NCI-H1436 treated with DMSO at 0.1 percent for 48 hours (cell line): ENCODE measurements around the gene ALKBH5.

Experiments
- DNase-seq: peaks from one replicate; lab custom pipeline; 2025; lab: John Stamatoyannopoulos, UW

Gene ALKBH5

GRCh38 chr17:18183334-18184142 is at the start of gene ALKBH5:
Gene ALKBH5, plus strand, starts transcription at chr17:18183828. Its CDS starts 416 bp downstream, at chr17:18184244.
- DNase-seq: peak; percentile 99

- no peak for DNase-seq
Measured at GRCh38 chr17:18136357-18136756, 47.3 kb upstream of the ALKBH5 start.

DNA sequence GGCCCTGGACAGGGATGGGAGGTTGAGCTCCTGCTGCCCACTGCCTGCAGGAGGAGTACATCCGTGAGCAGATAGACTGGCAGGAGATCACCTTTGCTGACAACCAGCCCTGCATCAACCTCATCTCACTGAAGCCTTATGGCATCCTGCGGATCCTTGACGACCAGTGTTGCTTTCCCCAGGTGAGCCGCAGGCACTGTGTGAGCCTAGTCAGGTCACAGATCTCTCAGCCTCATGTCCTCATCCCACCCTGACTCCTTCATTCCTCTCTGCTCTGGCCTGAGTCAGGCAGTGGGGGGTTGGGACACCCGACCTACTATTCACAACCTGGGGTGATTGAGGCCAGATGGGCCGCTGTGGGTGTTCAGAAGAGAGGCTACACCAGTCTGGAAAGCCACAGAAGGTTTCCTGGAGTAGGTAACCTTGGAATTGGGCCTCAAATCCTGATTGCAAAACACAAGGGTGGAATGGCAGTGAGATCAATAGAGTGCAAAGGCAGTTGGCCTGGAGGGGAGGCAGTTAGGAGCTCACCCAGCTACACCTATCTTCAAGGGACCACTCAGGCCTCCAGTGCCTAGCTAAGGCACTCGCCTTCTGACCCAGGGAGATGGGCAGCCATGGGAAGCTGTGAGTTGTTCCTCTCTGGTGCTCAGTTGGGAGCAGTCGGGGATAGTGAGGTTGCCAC is 45.4 kb upstream of the ALKBH5 start:
- no peak for DNase-seq

GRCh38 chr17:18139092-18139491 is 44.5 kb upstream of the ALKBH5 start:
- no peak for DNase-seq

- DNase-seq: no peak
Measured at GRCh38 chr17:18139498-18139897, 44.1 kb upstream of the ALKBH5 start.

GRCh38 chr17:18139949-18140348 is 43.7 kb upstream of the ALKBH5 start:
- no peak for DNase-seq

GRCh38 chr17:18140648-18141047 is 43.0 kb upstream of the ALKBH5 start:
- no peak for DNase-seq

DNA sequence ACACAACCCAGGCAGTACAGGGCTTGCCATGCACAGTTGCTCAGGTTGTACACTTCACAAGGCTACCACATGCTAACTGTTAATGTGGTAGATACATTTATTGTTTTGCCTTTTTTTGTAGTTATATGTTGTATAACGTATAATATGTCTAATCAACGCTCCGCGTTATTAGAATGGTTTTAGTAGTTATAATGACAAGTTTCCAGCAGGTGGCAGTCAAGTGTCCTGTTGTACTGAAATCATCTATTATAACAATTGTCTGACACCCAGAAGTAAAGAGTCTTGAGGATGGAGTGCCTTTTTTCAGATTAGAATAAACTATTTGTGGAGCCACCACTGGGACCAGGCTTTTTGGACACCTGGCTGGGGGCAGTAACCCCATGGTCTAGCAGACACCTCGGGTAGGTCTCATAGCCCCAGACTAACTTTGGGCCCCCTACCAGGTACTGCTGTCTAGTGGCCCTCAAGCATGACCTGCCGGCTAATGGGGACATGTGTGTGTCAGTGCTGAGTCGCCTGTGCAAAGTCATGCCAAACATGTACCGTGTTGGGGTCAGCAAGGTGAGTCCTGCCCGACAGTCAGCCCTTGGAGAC is 42.3 kb upstream of the ALKBH5 start:
- DNase-seq: peak; percentile 37

DNA sequence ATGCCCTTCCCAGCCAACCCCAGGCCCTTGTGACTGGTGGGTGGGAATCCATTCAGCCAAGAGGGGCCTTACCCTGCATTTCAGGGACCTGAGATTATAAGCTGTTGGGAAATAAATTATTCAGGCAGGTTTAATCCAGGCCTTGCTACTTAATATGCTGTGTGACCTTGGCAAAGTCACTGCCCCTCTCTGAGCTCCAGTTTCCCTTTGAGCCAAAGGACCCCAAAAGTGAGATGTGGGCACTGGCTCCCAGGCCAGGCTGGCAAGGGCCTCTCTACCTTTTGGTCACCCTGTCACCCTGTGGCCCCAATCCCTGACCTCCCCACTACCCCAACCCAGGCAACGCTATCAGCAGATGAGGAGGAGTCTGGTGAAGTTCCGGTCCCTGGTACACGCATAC is 41.2 kb upstream of the ALKBH5 start:
- no peak for DNase-seq

DNA sequence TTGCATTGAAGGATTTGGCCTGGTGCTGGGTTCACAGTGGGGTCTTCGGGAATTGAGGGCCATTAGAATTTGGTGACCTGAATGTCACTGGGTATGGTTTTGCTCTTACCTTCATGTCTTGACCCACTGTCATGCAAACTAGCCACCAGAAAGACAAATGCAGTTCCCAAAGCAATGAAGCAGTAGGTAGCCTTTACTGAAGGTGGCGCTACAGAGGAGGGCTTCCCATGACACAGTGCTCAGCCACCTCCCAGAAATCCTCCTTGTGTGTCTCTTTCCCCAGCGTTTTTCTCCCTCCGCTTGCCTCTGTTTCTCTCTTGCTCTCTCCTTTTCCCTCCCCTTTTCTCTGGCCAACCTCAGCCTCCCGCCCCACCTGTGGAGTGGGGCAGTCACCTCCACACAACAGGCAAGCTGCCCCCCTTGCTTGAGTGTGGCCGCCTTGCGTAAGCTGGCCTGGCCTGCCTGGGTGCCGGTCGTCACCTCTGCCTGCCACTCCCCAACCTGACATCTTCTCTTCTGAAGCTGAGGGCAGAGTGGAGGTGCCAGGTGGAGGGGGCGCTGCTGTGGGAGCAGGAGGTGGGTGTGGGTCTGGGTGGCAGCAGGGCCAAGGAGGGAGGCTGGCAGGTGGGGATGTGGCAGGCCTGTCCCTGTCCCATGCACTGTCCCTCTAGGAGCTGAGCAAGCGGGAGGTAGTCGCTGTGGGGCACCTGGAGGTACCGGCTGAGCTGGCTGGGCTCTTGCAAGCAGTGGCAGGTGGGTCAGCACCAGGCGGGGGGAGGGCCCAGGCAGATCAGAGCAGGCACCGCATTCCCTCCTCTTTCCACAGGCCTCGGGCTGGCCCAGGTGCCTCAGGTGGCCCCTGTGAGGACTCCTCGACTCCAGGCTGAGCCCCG is 40.3 kb upstream of the ALKBH5 start:
- no peak for DNase-seq

GRCh38 chr17:18144261-18144660 is 39.4 kb upstream of the ALKBH5 start:
- no peak for DNase-seq

DNA sequence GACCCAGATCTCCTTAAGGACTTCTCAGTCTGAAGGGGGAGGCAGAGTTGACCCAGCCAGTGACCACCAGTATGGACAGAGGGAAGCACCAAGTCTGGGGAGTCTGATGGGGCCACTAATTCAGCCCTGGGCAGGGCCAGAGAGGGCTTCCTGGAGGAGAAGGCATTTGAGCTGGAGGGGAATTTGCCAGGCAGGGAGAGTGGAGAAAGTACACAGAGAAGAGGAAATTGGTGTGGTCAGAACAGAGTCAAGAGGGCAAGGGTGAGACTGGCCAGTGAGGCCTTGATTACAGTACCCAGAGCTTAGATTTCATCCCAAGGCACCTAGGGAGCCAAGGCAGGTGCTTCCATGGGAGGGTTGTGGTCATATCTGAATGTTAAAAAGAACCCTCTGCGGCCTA is 38.8 kb upstream of the ALKBH5 start:
- DNase-seq: no peak

DNA sequence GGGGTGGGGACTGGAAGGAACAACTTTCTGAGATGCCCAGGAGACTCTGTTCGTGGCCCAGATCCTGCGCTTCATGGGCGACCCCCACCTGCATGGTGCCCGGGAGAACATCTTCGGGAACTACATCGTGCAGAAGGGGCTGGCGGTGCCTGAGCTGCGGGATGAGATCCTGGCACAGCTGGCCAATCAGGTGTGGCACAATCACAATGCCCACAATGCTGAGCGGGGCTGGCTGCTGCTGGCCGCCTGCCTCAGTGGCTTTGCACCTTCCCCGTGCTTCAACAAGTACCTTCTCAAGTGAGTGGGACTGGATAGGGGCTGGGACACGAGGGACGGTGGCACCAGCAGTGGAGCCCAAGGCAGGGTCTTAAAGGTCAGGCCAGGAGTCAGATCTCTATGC is 37.8 kb upstream of the ALKBH5 start:
- DNase-seq: no peak

DNA sequence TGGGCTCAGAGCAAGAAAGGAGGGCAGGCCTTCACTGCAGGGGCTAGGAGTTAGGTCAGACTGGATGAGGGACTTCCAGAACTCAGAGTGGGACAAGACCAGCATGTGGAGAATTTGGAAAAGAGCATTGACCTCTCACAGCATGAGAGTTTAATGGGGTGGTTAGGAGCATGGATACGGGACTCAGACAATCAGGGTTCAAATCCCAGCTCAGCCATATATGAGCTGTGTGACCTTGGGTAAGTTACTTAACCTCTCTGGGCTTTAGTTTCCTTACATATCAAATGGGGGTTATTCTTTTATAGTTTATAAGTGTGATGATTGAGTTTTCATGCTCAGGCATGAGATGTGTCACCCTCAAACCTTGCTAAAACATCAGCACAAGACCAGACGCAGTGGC is 37.4 kb upstream of the ALKBH5 start:
- DNase-seq: no peak

DNA sequence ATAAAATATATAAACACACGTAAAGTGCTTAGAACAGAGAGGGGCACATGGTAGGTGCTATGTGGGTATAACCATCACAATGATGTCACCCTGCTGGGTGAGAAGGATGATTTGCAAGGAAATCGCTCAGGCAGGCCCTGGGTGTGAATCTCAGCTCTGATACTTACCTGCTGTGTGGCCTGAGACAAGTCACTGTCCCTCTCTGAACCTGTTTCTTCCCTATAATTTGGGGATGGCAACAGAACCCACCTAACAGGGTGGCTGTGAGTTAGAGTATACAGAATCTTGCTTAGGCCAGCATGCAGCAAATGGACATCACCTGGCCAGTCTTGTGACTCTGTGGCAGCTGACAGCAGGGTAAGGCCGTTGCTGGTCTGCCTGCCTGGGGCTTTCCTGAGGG is 36.6 kb upstream of the ALKBH5 start:
- DNase-seq: no peak

DNA sequence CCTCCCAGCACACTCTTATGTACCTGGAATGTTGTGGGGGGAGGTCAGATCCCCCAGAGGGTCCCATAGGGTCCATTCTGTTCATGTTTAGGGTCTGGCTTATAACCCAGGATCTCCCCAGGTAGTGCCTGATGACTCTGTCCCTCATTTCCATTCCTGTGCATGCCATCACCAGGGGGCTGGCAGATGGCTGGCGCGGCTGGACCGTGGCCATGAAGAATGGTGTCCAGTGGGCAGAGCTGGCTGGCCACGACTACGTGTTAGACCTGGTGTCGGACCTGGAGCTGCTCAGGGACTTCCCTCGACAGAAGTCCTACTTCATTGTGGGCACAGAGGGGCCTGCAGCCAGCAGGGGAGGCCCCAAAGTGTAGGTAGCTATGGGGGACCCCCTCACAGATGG is 35.0 kb upstream of the ALKBH5 start:
- no peak for DNase-seq

- DNase-seq: no peak
Measured at GRCh38 chr17:18151290-18151689, 32.3 kb upstream of the ALKBH5 start.

- no peak for DNase-seq
Measured at GRCh38 chr17:18155179-18155578, 28.4 kb upstream of the ALKBH5 start.

DNA sequence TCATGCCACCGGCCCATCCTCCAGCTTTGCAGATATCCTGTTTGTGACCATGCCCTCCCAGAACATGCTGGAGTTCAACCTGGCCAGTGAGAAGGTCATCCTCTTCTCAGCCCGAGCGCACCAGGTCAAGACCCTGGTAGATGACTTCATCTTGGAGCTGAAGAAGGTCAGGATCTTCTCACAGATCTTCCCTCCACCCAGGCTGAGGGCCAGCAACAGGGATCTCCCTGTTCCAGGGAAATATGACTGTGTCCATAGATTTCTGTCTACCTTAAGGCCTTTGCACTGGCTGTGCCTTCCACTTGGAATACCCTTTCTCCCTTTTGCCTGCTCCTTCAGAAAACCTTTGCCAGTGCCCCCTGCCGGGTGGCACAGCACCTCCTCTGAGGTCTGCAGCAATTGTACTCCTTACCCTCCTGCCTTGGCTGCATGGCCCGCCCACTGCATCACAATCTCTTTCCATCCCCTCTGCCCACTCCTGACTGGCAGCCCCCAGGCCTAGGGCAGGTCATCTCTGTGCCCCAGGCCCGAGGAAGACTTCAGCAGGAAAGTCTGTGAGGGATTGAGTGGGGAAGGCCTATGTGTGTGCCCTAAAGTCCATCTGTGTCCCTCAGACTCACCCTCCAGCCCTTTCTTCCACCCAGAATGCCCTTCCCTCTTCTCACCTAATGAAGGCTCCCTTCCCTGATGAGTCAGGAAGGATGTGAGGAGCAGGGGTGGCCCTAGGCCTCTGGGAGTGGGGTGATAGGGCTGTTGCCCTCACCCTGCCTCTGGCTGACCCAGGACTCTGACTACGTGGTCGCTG is 27.3 kb upstream of the ALKBH5 start:
- DNase-seq: no peak

DNA sequence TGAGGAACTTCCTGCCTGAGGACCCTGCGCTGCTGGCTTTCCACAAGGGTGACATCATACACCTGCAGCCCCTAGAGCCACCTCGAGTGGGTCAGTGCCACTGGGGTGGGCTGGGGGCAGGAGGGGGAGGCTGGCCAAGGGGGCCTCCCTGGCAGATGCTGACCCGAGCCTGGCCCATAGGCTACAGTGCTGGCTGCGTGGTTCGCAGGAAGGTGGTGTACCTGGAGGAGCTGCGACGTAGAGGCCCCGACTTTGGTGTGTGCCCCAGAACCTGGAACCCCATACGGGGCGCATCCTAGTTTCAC is 26.7 kb upstream of the ALKBH5 start:
- DNase-seq: no peak

- no peak for DNase-seq
Measured at GRCh38 chr17:18157354-18157985, 26.2 kb upstream of the ALKBH5 start.
